Caki2 (cell line): ENCODE data around the gene TTR. TPM values are rescaled to one million over a fixed set of nuclear protein-coding genes. Genes with fewer than 3 reads are reported as not detected.
A peak's percentile ranks its signal among the peaks of the same experiment; 100 is the strongest.

ENCODE experiments used
- DNase-seq: peaks from one replicate; pipeline ENCODE4 v3.0.0-alpha.2; 2015; ENCODE audit warnings: low read depth
- in situ Hi-C: cut with HindIII; loops from 2 replicates; pipeline ENCODE4 v1.10.0; 2016; ENCODE audit warnings: low sequenced_read_pairs, low pct_unique_long_range_greater_than_20kb, mixed read lengths
- total RNA-seq: library from RNA; depleted of rRNA; stranded (reverse); fragments of >200 nt; shearing (Covaris generic); gene quantifications from 2 replicates; pipeline ENCODE4 v1.2.3, GENCODE V29; 2014; ENCODE audit warnings: low replicate concordance; rRNA removed

TTR gene
- not detected in 2 replicates for total RNA-seq

DNA sequence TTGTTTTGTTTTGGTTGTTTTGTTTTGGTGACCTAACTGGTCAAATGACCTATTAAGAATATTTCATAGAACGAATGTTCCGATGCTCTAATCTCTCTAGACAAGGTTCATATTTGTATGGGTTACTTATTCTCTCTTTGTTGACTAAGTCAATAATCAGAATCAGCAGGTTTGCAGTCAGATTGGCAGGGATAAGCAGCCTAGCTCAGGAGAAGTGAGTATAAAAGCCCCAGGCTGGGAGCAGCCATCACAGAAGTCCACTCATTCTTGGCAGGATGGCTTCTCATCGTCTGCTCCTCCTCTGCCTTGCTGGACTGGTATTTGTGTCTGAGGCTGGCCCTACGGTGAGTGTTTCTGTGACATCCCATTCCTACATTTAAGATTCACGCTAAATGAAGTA lies at the start of gene TTR:
TSS of gene TTR (plus strand) at position 250 of the 400 bp plus-strand sequence. CDS start at position 276, 26 bp downstream.
- no peak for DNase-seq
- in situ Hi-C loops: no loop called here

DNA sequence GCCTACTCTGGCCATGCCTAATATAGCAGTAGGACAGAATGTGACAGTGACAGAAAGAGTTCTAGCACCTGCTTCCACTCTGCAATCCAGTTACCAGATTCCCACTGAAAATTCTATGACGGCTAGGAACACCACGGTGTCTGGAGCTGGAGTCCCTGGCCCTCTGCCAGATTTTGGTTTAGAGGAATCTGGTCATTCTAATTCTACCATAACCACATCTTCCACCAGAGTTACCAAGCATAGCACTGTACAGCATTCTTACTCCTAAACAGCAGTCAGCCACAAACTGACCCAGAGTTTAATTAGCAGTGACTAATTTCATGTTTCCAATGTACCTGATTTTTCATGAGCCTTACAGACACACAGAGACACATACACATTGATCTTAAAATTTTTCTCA lies 45.2 kb upstream of the TTR start:
- in situ Hi-C loops: no loop called here
- no peak for DNase-seq

DNA sequence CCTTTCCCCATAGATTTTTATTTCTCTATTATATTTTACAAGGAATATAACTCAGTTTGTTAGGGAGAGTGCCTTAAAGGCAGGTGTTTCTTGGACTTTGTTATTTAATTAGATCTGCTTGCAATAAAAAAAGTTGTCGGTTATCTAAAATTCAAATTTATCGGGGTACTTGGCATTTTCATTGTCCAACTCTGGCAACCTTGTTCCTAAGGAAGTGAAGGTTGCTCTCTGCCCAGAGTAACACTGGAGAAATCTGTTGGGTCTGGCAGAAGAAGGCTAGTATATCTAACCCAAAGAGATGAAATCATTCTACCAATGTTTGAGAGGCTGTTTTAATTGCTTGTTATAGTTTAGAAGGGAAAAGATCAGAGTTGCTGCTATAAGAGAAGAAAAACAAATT lies 42.8 kb upstream of the TTR start:
- in situ Hi-C loops: no loop called here
- no peak for DNase-seq

DNA sequence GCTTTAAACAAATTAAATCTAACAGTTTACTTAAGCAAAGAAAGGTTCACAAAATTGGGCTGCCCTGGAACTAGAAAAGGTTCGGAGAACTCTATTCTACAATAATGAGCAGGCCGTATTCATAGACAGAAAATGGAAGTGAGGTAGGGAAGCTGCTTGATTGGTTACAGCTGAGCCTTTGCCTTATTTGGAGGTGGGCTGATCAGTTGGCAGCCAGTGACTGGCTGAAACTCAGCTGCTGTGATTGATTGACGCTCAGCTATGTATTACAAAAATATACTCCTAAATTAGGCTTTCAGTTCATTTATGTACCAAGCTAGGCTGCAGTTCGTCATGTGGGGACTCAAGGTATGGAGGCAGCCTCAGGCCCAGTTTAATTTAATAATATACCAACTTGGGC lies 42.3 kb upstream of the TTR start:
- in situ Hi-C loops: no loop called here

DNA sequence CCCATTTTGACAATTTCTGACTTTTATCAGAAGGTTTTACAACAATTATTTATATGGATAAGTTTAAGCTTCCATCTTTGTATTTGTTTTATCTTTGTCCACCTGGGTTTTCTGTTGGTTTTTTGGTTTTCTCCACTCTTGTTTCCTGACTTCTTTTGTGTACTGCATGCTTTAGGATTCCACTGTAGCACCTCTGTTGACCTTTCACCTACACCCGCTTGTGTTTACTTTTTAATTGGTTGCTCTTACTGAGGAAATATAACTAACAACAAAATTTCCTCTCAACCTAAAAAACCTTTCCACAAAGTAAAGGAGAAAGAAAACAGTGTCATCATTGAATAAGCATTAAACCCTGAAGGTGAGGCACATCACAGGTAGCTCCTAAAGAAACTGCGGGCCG lies 39.8 kb upstream of the TTR start:
- in situ Hi-C loops: no loop called here
- DNase-seq: no peak

More for the DNA sequence above, 42.3 kb upstream of the TTR start:
- DNase-seq: no peak

DNA sequence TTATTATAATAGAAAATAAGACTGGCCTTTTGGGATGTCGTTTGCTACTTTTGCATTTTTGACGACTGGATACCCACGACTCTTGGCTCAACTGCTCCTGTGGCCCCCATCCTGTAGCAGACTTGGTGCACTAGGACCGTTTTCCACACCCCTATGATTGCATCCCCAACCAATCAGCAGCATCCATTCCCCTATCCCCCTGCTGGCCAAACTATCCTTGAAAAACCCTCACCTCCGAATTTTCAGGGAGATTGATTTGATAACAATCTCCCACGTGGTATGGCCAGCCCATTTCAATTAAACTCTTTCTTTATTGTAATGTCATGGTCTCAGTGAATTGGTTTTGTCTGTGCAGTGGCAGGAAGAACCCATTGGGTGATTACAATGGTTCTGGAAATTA lies 37.9 kb upstream of the TTR start:
- in situ Hi-C loops: no loop called here
- DNase-seq: no peak

DNA sequence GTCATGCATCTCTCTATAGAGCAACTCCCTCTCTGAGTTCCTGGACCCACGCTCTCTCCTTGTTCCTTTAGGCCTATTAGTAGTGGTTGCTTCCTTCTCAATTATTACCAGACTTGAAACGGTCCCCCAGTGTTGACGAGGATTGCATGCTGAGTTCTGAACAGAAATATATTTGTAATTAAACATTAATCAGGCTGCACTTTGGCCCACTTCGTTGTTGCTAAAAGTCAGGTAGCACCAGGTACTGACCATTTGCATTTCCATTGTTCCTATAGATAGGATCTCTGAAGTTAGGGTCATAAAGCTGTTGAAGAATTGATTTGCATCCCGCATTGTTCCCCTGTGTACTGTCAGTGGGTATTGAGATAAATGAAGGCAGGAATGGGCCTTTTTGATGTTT lies 36.9 kb upstream of the TTR start:
- DNase-seq: no peak

DNA sequence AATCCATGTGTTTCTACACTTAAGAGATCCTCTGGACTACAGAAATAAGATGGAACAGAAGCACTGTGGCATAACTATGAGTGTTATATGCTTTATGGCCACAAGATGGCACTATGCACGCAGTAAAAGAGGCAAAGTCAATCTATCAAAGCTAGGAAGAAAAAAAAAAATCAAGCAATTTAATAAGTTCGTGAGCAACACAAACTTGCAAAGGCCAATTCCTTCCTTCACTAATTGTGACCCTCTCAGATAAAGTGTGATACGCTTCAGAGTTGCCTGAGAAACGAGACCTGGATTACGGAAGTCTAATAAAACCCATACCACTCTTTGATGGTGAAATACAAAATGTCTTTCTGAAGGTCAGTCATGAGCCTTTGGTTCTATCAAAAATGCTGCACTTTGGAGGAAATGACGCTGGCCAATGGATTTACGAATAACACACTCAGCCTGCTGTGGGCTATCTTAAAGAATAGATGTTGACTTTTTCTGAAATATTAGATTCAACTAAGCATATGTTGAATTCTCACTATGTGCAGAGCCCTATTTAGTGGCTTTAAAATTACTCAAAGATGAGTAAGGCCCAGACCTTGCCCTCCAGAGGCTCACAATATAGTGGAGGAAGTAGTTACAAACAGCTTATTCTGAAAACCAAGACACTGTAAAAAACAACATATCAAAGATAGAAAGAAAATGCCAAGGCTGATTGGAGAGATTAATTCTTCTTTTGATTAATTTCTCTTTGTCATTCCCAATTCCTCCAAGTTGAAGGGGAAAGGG lies 35.5 kb upstream of the TTR start:
- in situ Hi-C loops: no loop called here
- DNase-seq: peak; percentile 50

More for the DNA sequence above, 36.9 kb upstream of the TTR start:
- in situ Hi-C loops: no loop called here

DNA sequence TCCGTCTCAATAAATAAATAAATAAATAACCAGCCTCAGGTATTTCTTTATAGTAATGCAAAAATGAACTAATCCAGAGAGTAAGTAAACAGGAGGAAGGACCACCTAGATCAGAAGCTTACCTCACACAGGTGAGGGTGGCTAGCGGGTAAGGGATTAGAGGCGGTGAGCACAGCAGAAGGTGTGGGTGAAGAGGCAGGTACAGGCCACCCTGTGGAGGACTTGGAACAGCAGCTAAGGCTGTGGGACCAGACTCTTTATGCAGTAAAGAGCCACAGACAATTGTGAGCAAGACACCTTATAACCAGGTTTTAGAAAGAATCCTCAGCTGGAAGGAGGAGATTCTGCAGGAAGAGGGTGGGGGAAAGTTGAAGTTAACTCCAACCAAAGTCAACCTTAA lies 34.2 kb upstream of the TTR start:
- in situ Hi-C loops: no loop called here
- DNase-seq: no peak

DNA sequence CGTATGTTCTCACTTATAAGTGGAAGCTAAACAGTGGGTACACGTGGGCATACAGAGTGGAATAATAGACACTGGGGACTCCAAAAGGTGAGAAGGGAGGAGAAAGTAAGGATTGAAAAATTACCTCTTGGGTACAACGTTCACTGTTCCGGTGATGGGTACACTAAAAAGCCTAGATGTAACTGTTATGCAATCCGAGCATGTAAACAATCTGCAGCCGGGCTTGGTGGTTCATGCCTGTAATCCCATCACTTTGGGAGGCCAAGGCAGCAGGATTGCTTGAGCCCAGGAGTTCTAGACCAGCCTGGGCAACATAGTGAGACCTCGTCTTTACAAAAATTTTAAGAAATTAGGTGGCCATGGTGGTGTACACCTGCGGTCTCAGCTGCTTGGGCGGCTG lies 33.1 kb upstream of the TTR start:
- in situ Hi-C loops: no loop called here
- no peak for DNase-seq

DNA sequence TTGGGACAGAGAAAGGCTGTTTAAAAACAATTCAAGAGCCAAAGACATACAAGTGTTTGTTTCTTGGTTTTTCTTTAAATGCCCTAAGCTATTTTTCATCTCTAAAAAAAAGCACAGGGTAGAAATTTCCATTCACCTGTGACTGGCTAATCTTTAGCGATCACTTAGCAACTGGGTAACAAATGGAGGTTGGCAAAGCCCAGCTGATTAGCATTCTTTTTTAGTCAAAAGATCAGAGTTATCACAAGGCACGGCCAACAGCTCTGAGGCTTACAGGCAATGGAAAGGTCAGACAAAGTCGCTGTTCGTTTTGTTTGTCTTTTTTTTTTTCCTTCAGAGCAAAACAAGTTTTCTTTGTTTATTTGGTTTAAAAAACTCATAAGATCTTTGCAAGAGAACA lies 29.0 kb upstream of the TTR start:
- no peak for DNase-seq

DNA sequence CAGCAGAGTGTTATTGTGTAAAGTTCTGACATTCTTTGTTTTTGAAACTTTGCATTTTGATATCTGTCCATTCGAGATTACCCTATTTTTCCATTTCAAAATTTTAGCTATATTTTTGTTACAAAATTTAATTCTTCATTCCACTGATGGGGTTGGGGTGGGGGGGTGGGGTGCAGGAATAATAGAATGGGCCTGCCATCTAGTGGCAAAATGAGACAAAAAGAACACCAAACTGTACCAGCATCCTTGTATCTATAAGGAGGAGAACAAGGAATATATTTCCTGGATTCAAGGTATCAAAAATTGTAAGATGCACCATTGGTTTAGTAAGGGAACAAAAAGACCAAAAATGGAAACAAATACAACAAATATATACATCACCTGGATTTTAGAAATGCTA lies 27.9 kb upstream of the TTR start:
- in situ Hi-C loops: no loop called here
- no peak for DNase-seq

More for the DNA sequence above, 29.0 kb upstream of the TTR start:
- in situ Hi-C loops: no loop called here

DNA sequence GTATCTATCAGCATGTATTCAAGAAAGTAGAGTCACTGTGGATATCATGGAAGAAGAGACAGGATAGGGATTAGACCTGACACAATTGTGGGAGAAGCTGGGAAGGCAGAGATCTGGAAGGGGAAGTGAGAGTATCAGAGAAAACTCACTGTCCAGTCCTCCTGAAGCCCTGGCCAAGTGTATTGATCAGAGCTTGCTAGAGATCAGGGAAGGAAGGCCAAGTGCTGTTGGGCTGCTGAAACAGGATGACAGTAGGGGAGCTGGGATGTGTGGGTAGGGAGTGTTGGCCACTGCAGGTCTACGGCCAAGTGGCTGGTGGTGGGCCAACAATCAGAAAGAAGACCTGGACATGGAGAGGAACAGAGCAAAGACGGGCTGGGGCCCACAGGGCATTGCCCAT lies 26.3 kb upstream of the TTR start:
- in situ Hi-C loops: no loop called here
- DNase-seq: no peak

DNA sequence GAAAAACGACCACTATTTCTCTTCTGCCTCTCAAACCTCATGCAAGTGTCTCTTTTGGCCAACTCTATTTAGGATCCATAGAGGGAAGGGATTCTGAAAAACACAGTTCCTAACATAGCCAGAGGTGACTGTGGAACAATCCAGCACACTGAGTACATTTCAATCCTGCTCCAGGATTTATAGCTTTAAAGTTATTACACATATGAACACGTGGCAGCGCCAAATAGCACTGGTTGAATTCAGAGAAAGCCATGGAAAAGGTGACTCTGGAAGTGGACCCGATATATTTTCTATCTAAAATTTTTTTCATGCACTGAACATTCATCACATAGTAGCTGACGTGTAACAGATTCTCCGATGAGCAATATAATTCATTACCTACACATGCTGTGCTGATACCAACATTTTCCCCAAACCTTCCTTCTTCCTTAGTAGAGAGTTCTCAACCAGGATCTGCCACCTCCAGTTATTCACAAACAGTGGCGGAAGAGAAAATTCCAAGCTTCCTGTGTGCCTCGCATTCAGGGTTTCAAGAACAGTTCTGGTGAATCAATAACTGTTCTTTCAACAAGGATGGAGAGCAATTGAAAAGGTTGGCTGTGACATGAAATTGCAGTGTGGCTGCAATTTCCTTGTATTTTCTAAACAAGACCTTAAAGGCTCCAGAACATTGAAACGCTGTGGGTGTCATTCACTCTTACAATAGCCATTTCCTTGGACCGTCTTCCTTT lies 25.7 kb upstream of the TTR start:
- DNase-seq: no peak
- in situ Hi-C loops: no loop called here

DNA sequence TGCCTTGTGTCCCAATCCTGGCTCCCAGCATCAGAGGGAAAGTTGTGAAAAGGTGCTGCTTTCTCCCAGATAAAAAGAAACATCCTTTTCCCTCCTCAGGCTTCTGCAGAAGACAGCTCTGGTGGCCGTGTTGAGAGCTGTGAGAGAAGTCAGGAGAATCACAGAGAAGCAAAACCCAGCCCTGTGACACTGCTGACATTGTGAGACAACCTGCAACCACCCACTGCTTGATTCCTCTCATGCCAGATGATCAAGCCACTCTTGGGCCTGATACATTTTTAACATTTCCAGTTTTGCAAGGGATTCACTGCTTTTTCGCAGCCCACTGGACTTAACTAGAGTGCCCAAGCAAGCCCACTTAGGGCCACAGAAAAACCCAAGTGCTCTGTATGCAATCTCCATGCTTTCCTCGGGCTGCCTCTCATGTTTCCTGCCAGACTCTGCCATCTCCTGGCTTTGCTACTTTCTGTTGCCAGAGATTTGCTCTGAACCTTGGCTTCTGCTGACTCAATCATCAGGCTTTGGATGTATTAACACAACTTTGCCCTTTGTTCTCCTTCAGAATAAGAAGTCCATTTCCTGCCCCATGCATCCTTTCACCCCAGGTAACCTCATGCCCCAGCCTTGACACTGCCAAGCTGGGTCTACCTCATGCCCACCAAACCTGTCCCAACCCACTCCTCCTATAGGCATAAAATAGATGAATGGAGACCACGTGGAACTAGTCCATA lies 24.9 kb upstream of the TTR start:
- in situ Hi-C loops: no loop called here

DNA sequence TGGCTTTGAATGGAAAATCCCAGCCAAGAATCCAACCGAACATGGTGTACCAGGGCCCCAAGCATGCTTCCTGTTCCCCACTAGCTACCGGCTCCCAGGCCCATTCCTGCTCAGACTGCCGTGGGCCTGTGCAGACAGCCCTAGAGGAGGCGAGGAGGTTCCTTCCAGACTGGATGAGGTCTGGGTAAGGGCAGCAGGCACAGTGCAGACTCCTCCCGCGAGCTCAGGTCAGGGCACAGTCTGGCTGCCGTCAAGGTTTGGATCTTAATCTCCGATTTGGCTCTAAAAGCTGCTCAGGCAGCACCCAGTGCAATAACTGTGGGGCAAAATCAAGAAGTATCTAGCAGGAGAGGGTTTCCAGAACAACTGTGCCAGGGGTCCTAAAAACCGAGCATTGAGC lies 19.3 kb upstream of the TTR start:
- DNase-seq: no peak
- in situ Hi-C loops: no loop called here

More for the DNA sequence above, 24.9 kb upstream of the TTR start:
- no peak for DNase-seq

DNA sequence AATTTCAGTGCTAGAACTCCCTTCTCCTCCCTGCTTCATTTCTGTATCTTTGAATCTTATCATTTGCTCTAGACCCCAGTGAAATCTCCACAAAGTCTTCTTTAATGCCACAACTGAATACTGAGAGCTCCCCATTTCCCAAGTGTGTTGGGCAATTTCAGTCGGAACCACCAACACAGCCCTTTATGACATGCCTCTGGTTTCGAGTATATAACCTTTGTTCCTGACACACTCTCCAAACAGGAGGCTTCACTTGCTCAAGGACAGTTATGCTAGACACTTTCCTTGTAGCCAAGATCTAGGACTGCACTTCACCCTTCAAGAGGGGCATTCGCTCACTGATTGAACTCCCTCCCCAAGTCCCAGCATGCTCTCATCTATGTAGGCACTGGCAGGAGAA lies 18.6 kb upstream of the TTR start:
- DNase-seq: no peak
- in situ Hi-C loops: no loop called here

DNA sequence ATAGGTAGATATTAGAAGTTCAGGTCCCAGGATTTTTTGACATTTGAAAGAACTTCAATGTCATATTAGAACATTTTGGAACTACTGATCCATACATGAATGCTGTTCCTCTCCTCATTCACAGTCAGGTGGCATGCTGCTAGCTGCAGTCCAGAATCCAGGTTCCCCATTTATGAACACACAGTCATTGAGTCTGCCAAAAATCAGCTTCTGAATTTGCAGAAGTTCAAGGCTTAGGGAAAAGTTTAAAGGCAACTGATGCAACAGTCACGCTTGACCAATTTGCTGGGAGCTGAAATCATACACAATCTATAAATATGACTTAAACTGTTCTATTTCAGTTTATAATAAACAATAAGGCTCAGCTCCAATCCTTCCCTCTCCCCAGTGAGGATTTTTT lies 17.3 kb upstream of the TTR start:
- no peak for DNase-seq
- in situ Hi-C loops: no loop called here
